Measurements from ENCODE around the gene DENND5A. TPM values are rescaled to one million over a fixed set of nuclear protein-coding genes. Genes with fewer than 3 reads are reported as not detected.

DENND5A gene
- total and polyA plus RNA-seq, 9 of the 15 experiments (the other 6 are each of a cell fraction or from before 2014, with no cell fraction given): 11.7 to 130 (median 46.3) TPM

DNA sequence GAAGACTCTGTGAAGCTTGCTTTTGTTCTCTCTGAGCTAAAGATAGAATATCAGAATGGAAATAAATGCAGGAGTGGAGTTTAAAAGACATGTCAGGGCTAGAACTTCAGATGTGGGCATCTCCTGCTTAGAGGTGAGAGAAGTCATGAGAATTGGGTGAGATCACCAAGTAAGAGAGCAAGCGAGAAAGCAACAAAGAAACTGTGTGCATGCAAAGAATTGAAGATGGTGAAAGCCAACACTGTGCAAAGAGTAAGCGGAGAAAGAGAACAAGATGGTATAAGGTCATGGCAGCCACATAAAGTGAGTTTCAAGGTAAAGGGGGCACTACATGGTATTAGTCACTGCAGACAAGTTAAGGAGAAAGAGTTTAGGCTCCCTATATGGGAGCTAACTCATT, 116.4 kb downstream of the DENND5A start:
- in situ Hi-C loops (cut with MboI): no loop called here
- H3K36me3 ChIP-seq (ENCODE audit: control insufficient read depth, insufficient read depth, low read length): peaks cover 89% of the 10 kb centered on the region; the same call in 2 of the 3 replicates
- no peaks in the 10 kb centered on the region for H3K27me3 ChIP-seq (ENCODE audit: control insufficient read depth in 2 of 2, insufficient read depth in 2 of 2, low read length in 2 of 2)
- H3K9me1 ChIP-seq (ENCODE audit: control insufficient read depth, insufficient read depth, low read length): no peaks in the 10 kb centered on the region
- FAIRE-seq (no peak), DNase-seq (ENCODE audit: extremely low read depth in 1 of 4, low spot score in 3 of 4) (no peak), ATAC-seq (no peak)
- H3K9ac ChIP-seq (ENCODE audit: insufficient read depth in 1 of 2, low read depth in 2 of 2, low read length in 2 of 2): no peak overlapping the region
- intact Hi-C loops (cut with micrococcal nuclease): no loop called here
- no peaks in the 10 kb centered on the region for H3K9me3 ChIP-seq (replicated peaks; ENCODE audit: control insufficient read depth, insufficient read depth, low read depth, low read length)
- TF ChIP-seq OTX1 (CRISPR knock-in tag; IDR thresholded peaks at IDR 0.05): no peak
- no peak for TF ChIP-seq EZH2 (IDR thresholded peaks at IDR 0.05; ENCODE audit: borderline replicate concordance, low read depth, low read length)
- TF ChIP-seq ZNF668 (CRISPR knock-in tag; IDR thresholded peaks at IDR 0.05): no peak
- H4K20me1 ChIP-seq (replicated peaks; ENCODE audit: control insufficient read depth, insufficient read depth, low read length): no peaks in the 10 kb centered on the region; the same call in 1 of the 2 replicates
- no peaks in the 10 kb centered on the region for H3K4me1 ChIP-seq (replicated peaks in 1 of 2; ENCODE audit: control insufficient read depth in 2 of 2, insufficient read depth in 2 of 2, low read length in 2 of 2)
- H3K4me2 ChIP-seq (ENCODE audit: insufficient read depth, low read length): no peak overlapping the region
- no peaks in the 10 kb centered on the region for H3K79me2 ChIP-seq (ENCODE audit: control insufficient read depth, insufficient read depth, low read length)
- no peak overlapping the region for H2AFZ ChIP-seq (ENCODE audit: low read depth, low read length)
- 86% methylated on average over 2 of the region's 2 CpGs for WGBS (ENCODE audit: insufficient coverage, low coverage, missing lambda C conversion rate)
- BruUV-seq (replicated peaks): no TSS peak
- POLR2A ChIA-PET: interaction anchor here (2.2 kb wide), 1 partner anchor 11 kb away, joined by 5 read pairs; no protein-coding TSS in a partner anchor
- CTCF ChIA-PET (ENCODE audit: low intra/inter-chr PET ratio): no interaction called here
- H3K27ac ChIP-seq (ENCODE audit: extremely low read depth, low read depth, low read length): no peak overlapping the region
- no peak overlapping the region for H3K4me3 ChIP-seq

DNA sequence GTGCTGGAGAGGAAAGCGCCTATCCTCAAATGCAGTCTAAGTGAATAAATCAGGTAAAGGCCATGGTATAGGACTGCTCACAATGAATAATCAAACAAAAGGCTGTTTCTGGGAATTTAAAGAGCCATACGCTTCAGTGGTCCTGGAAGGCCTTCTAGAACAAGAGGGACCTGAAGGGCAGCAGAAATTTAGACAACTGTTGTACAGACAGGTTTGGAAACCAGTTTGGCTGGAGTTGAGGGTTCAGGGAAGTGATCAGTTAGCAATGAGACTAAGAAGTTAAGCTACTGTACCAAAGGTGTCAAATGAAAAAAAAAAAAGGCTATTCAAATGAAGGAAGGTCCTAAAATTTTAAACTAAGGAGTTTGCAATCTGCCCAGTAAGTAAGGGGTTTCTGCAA, 117.1 kb downstream of the DENND5A start:
- Histone ChIP-seq H2AFZ (ENCODE audit: low read depth, low read length) (no peak overlapping the region), H3K27ac (ENCODE audit: extremely low read depth, low read depth, low read length) (no peak overlapping the region), H3K36me3 (ENCODE audit: control insufficient read depth, insufficient read depth, low read length) (peaks cover 92% of the 10 kb centered on the region; the same call in 2 of the 3 replicates), H3K4me1 (replicated peaks in 1 of 2; ENCODE audit: control insufficient read depth in 2 of 2, insufficient read depth in 2 of 2, low read length in 2 of 2) (no peaks in the 10 kb centered on the region), H3K9me3 (replicated peaks; ENCODE audit: control insufficient read depth, insufficient read depth, low read depth, low read length) (no peaks in the 10 kb centered on the region), H3K27me3 (ENCODE audit: control insufficient read depth in 2 of 2, insufficient read depth in 2 of 2, low read length in 2 of 2) (no peaks in the 10 kb centered on the region), H3K4me2 (ENCODE audit: insufficient read depth, low read length) (no peak overlapping the region), H4K20me1 (replicated peaks; ENCODE audit: control insufficient read depth, insufficient read depth, low read length) (no peaks in the 10 kb centered on the region; the same call in 1 of the 2 replicates), H3K9ac (ENCODE audit: insufficient read depth in 1 of 2, low read depth in 2 of 2, low read length in 2 of 2) (no peak overlapping the region), H3K4me3 (no peak overlapping the region), H3K79me2 (ENCODE audit: control insufficient read depth, insufficient read depth, low read length) (no peaks in the 10 kb centered on the region), H3K9me1 (ENCODE audit: control insufficient read depth, insufficient read depth, low read length) (no peaks in the 10 kb centered on the region)
- POLR2A ChIA-PET: interaction anchor here (2.2 kb wide), 1 partner anchor 10 kb away, joined by 5 read pairs; no protein-coding TSS in a partner anchor
- ATAC-seq (no peak), FAIRE-seq (no peak), DNase-seq (ENCODE audit: extremely low read depth in 1 of 4, low spot score in 3 of 4) (no peak)
- in situ Hi-C loops (cut with MboI): no loop called here
- BruUV-seq (replicated peaks): no TSS peak
- intact Hi-C loops (cut with micrococcal nuclease): no loop called here
- WGBS (ENCODE audit: insufficient coverage, low coverage, missing lambda C conversion rate): 100% methylated on average over 2 of the region's 2 CpGs
- CTCF ChIA-PET (ENCODE audit: low intra/inter-chr PET ratio): no interaction called here
- no peak for TF ChIP-seq POLR2B (IDR thresholded peaks at IDR 0.05; ENCODE audit: low read depth, partially characterized antibody)
- no peak for TF ChIP-seq ZNF766 (CRISPR knock-in tag; conservative IDR thresholded peaks at IDR 0.05)
- TF ChIP-seq, protein P1, sequence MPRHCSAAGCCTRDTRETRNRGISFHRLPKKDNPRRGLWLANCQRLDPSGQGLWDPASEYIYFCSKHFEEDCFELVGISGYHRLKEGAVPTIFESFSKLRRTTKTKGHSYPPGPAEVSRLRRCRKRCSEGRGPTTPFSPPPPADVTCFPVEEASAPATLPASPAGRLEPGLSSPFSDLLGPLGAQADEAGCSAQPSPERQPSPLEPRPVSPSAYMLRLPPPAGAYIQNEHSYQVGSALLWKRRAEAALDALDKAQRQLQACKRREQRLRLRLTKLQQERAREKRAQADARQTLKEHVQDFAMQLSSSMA (CRISPR knock-in tag; IDR thresholded peaks at IDR 0.05): no peak
- TF ChIP-seq ZNF75A (CRISPR knock-in tag; IDR thresholded peaks at IDR 0.05): no peak
- TF ChIP-seq, protein P2, sequence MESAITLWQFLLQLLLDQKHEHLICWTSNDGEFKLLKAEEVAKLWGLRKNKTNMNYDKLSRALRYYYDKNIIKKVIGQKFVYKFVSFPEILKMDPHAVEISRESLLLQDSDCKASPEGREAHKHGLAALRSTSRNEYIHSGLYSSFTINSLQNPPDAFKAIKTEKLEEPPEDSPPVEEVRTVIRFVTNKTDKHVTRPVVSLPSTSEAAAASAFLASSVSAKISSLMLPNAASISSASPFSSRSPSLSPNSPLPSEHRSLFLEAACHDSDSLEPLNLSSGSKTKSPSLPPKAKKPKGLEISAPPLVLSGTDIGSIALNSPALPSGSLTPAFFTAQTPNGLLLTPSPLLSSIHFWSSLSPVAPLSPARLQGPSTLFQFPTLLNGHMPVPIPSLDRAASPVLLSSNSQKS (CRISPR knock-in tag; IDR thresholded peaks at IDR 0.05): no peak
- no peak for TF ChIP-seq PHB (CRISPR knock-in tag; IDR thresholded peaks at IDR 0.05)
- TF ChIP-seq FOXP1 (CRISPR knock-in tag; IDR thresholded peaks at IDR 0.05): no peak
- TF ChIP-seq, protein P3, sequence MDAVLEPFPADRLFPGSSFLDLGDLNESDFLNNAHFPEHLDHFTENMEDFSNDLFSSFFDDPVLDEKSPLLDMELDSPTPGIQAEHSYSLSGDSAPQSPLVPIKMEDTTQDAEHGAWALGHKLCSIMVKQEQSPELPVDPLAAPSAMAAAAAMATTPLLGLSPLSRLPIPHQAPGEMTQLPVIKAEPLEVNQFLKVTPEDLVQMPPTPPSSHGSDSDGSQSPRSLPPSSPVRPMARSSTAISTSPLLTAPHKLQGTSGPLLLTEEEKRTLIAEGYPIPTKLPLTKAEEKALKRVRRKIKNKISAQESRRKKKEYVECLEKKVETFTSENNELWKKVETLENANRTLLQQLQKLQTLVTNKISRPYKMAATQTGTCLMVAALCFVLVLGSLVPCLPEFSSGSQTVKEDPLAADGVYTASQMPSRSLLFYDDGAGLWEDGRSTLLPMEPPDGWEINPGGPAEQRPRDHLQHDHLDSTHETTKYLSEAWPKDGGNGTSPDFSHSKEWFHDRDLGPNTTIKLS (IDR thresholded peaks at IDR 0.05; ENCODE audit: borderline replicate concordance, low read depth): no peak
